KMS-11 (cell line): ENCODE measurements around the gene CHMP3.

Source experiments
- H2AFZ ChIP-seq: fragments of 200-600 bp; sonication (generic); 2 replicates; pipeline ENCODE4 v1.6.1; 2016; ENCODE audit warnings: antibody characterized with exemption, mixed run types, low read depth
- H3K27ac ChIP-seq: fragments of 200-600 bp; sonication (generic); 2 replicates; pipeline ENCODE4 v1.6.1; 2016; ENCODE audit warnings: mild to moderate bottlenecking, mixed run types
- H3K27me3 ChIP-seq: fragments of 200-600 bp; sonication (generic); 2 replicates; pipeline ENCODE4 v1.6.1; 2017; ENCODE audit warnings: mild to moderate bottlenecking, low read depth, mixed run types, moderate library complexity; ENCODE audit not compliant: insufficient read depth
- H3K36me3 ChIP-seq: fragments of 200-600 bp; sonication (generic); 2 replicates; pipeline ENCODE4 v1.6.1; 2017; ENCODE audit warnings: mild to moderate bottlenecking, mixed run types; ENCODE audit not compliant: insufficient read depth
- H3K4me1 ChIP-seq: fragments of 200-600 bp; sonication (generic); 2 replicates; pipeline ENCODE4 v1.6.1; 2016; ENCODE audit warnings: mild to moderate bottlenecking, low read depth, mixed run types; ENCODE audit not compliant: poor library complexity, severe bottlenecking
- H3K4me2 ChIP-seq: fragments of 200-600 bp; sonication (generic); 2 replicates; pipeline ENCODE4 v1.7.0; 2016; ENCODE audit warnings: mild to moderate bottlenecking, mixed run types
- H3K4me3 ChIP-seq: fragments of 200-600 bp; sonication (generic); IDR thresholded peaks from 2 replicates; pipeline ENCODE4 v1.6.1; 2017; ENCODE audit warnings: low read depth, low read length, mixed read lengths; ENCODE audit not compliant: insufficient read depth
- H3K79me2 ChIP-seq: fragments of 200-600 bp; sonication (generic); 2 replicates; pipeline ENCODE4 v1.6.1; 2016; ENCODE audit warnings: low read depth, mixed run types; ENCODE audit not compliant: insufficient read depth
- H3K9ac ChIP-seq: fragments of 200-600 bp; sonication (generic); 2 replicates; pipeline ENCODE4 v1.6.1; 2016; ENCODE audit warnings: mild to moderate bottlenecking, mixed run types
- H4K20me1 ChIP-seq: fragments of 200-600 bp; sonication (generic); 2 replicates; pipeline ENCODE4 v1.6.1; 2016; ENCODE audit warnings: mild to moderate bottlenecking, mixed run types; ENCODE audit not compliant: insufficient read depth
- TF ChIP-seq, protein P1 (sequence below): fragments of 200-600 bp; sonication (generic); conservative IDR thresholded peaks from 2 replicates; pipeline ENCODE4 v1.6.1; 2017; ENCODE audit warnings: low read depth, mild to moderate bottlenecking, antibody characterized with exemption, low read length, moderate library complexity, mixed read lengths

The CHMP3 gene

DNA sequence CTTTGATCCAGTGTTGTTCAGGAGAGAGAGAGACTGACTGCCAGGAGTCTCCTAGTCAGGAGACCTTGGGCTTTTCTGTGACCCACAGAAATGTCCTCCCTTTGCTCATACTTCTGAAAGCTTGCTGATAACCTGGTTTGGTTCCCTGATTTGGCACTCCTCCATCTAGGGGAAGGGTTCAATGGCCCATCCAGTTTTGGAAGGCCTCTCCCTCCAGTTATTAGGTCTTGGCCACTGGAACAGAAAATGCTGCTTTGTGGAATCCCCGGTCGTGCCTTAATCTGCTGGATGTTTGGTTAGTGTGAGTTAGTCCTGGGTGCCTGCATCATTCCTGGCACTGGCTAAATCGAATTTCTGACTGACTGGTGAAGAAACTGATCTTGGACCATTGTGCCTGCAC, 86.3 kb downstream of the CHMP3 start:
- Histone ChIP-seq H3K4me3 (no peak overlapping the region), H3K9ac (no peak overlapping the region), H3K4me2 (no peak overlapping the region), H4K20me1 (no peaks in the 10 kb centered on the region), H3K4me1 (no peaks in the 10 kb centered on the region), H3K79me2 (no peaks in the 10 kb centered on the region), H3K27ac (no peak overlapping the region), H3K27me3 (no peaks in the 10 kb centered on the region), H2AFZ (no peak overlapping the region), H3K36me3 (0 out of 2 replicates have a peak, but pooled peaks cover 3% of the 10 kb centered on the region)
- TF ChIP-seq, protein P1, sequence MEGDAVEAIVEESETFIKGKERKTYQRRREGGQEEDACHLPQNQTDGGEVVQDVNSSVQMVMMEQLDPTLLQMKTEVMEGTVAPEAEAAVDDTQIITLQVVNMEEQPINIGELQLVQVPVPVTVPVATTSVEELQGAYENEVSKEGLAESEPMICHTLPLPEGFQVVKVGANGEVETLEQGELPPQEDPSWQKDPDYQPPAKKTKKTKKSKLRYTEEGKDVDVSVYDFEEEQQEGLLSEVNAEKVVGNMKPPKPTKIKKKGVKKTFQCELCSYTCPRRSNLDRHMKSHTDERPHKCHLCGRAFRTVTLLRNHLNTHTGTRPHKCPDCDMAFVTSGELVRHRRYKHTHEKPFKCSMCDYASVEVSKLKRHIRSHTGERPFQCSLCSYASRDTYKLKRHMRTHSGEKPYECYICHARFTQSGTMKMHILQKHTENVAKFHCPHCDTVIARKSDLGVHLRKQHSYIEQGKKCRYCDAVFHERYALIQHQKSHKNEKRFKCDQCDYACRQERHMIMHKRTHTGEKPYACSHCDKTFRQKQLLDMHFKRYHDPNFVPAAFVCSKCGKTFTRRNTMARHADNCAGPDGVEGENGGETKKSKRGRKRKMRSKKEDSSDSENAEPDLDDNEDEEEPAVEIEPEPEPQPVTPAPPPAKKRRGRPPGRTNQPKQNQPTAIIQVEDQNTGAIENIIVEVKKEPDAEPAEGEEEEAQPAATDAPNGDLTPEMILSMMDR: no peak

DNA sequence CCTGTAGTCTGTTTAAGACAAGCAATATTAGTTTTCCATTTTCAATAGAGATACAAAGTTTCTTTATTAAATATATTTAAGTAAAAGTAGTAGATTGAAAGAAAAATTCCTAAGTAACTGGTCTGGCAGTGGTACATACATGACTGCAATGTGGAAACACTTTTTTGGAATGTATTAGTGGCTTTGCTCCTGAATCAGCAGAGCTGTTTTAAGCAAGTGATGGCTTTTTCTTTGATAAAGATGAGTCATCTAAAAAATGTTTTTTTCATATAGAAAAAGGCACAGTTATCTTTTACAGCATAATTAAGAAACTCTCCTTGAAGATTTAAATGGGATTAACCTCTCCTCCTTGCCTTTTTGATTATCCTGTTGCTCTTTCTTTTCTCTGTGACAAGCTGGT, 87.2 kb downstream of the CHMP3 start:
- Histone ChIP-seq H3K4me1 (no peaks in the 10 kb centered on the region), H3K27ac (no peak overlapping the region), H4K20me1 (no peaks in the 10 kb centered on the region), H3K79me2 (no peaks in the 10 kb centered on the region), H3K27me3 (no peaks in the 10 kb centered on the region), H3K9ac (no peak overlapping the region), H3K36me3 (no peaks in the 10 kb centered on the region; the same call in 1 of the 2 replicates), H3K4me2 (no peak overlapping the region), H2AFZ (no peak overlapping the region), H3K4me3 (no peak overlapping the region)
- TF ChIP-seq, protein P1: no peak

DNA sequence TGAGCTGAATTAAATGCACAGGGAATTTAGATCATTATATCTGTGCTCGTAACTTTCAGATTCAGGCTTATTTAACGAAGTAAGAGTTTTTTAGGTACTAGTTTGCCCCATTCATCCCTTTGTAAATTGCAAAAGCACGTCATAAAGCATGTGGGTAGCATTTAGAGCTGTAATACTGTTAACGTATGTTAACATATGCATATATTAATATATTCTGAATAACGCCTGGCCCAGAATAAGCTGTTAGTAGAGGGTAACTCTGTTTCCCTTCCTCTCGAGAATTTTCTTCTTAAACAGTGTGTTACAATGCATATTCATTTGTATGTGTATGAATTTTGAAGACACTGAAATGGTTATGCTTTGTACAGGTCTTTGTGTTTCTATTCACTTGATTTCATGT, 91.6 kb downstream of the CHMP3 start:
- no peak overlapping the region for H3K4me2 ChIP-seq
- no peaks in the 10 kb centered on the region for H3K4me1 ChIP-seq
- no peak overlapping the region for H3K27ac ChIP-seq
- H3K36me3 ChIP-seq: peaks cover 9% of the 10 kb centered on the region; the same call in 1 of the 2 replicates
- no peak overlapping the region for H3K4me3 ChIP-seq
- H3K79me2 ChIP-seq: no peaks in the 10 kb centered on the region
- H4K20me1 ChIP-seq: no peaks in the 10 kb centered on the region
- no peaks in the 10 kb centered on the region for H3K27me3 ChIP-seq
- no peak overlapping the region for H3K9ac ChIP-seq
- no peak overlapping the region for H2AFZ ChIP-seq
- TF ChIP-seq, protein P1: no peak

DNA sequence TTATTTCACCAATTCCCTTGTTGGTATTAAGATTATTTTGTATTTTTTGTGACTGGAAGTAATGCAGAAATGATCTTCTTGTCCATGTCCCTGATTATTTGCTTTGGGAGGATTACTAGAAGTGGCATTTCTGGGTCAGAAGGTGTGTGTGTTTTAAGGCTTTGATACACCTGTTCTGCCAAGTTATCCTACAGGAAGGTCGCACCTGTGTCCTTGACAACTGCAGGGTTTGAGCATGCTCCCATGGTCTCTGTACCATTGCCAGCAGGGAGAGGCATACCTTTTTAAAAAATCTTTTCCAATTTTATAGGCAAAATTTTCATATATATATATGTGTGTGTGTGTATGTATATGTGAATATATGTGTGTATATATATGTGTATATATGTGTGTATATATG, 92.4 kb downstream of the CHMP3 start:
- Histone ChIP-seq H3K9ac (no peak overlapping the region), H4K20me1 (no peaks in the 10 kb centered on the region), H3K4me2 (no peak overlapping the region), H3K4me3 (no peak overlapping the region), H3K27ac (no peak overlapping the region), H2AFZ (no peak overlapping the region), H3K27me3 (no peaks in the 10 kb centered on the region), H3K36me3 (peaks cover 13% of the 10 kb centered on the region; the same call in 1 of the 2 replicates), H3K4me1 (no peaks in the 10 kb centered on the region), H3K79me2 (no peaks in the 10 kb centered on the region)
- TF ChIP-seq, protein P1: no peak
